Measurements from ENCODE around the gene HNRNPCL4. TPM values are rescaled to one million over a fixed set of nuclear protein-coding genes. Genes with fewer than 3 reads are reported as not detected.
"Not testable (repeated sequence)": the region's sequence is repeated elsewhere in the genome, so short reads cannot be mapped to it uniquely, and the experiment has no call there.

Gene HNRNPCL4
- polyA plus RNA-seq (ENCODE audit: low read depth in 6 of 6) = not detected

- not testable (repeated sequence) for DNase-seq; H3K4me3 Mint-ChIP-seq; H3K27me3 Mint-ChIP-seq; H3K27ac Mint-ChIP-seq; ATAC-seq (ENCODE audit: low read depth in 2 of 2); H3K9me3 Mint-ChIP-seq; H3K4me1 Mint-ChIP-seq; H3K36me3 Mint-ChIP-seq
Observed at GRCh38 chr1:13165531-13165930, at the start of gene HNRNPCL4. Gene HNRNPCL4 (minus strand): TSS chr1:13165631. CDS start chr1:13165467, 164 bp downstream.

GRCh38 chr1:13208712-13209111 lies 43.3 kb upstream of the HNRNPCL4 start:
- not testable (repeated sequence) for H3K27ac Mint-ChIP-seq; H3K9me3 Mint-ChIP-seq; H3K36me3 Mint-ChIP-seq; DNase-seq; ATAC-seq (ENCODE audit: low read depth in 2 of 2); H3K27me3 Mint-ChIP-seq; H3K4me3 Mint-ChIP-seq; H3K4me1 Mint-ChIP-seq

- H3K36me3 Mint-ChIP-seq; DNase-seq; H3K27me3 Mint-ChIP-seq; H3K9me3 Mint-ChIP-seq; H3K4me1 Mint-ChIP-seq; H3K27ac Mint-ChIP-seq; H3K4me3 Mint-ChIP-seq; ATAC-seq (ENCODE audit: low read depth in 2 of 2): not testable (repeated sequence)
Observed at GRCh38 chr1:13201309-13201708, 35.9 kb upstream of the HNRNPCL4 start, which contains the start of gene PRAMEF13. Gene PRAMEF13 (minus strand): TSS chr1:13201409. CDS start chr1:13199589, 1,820 bp downstream.

- not testable (repeated sequence) for H3K4me1 Mint-ChIP-seq; H3K4me3 Mint-ChIP-seq; H3K36me3 Mint-ChIP-seq; H3K27ac Mint-ChIP-seq; ATAC-seq (ENCODE audit: low read depth in 2 of 2); H3K27me3 Mint-ChIP-seq; H3K9me3 Mint-ChIP-seq; DNase-seq
Observed at GRCh38 chr1:13171548-13171947, 6.1 kb upstream of the HNRNPCL4 start, which contains the start of gene PRAMEF9. Gene PRAMEF9 (plus strand): TSS chr1:13171848. CDS start chr1:13175281, 3,433 bp downstream.

- not testable (repeated sequence) for H3K36me3 Mint-ChIP-seq; H3K27ac Mint-ChIP-seq; H3K27me3 Mint-ChIP-seq; DNase-seq; H3K4me3 Mint-ChIP-seq; H3K4me1 Mint-ChIP-seq; ATAC-seq (ENCODE audit: low read depth in 2 of 2); H3K9me3 Mint-ChIP-seq
Observed at GRCh38 chr1:13155909-13156308, 9.5 kb downstream of the HNRNPCL4 start, which contains the start of gene PRAMEF26. Gene PRAMEF26 (minus strand): TSS chr1:13156009. CDS start chr1:13153095, 2,914 bp downstream.

GRCh38 chr1:13116754-13117153 lies 48.7 kb downstream of the HNRNPCL4 start, which contains the start of gene HNRNPCL2:
Gene HNRNPCL2 (minus strand): TSS chr1:13116854. CDS start chr1:13116400, 454 bp downstream.
- H3K4me1 Mint-ChIP-seq; H3K36me3 Mint-ChIP-seq; H3K27ac Mint-ChIP-seq; DNase-seq; ATAC-seq (ENCODE audit: low read depth in 2 of 2); H3K27me3 Mint-ChIP-seq; H3K9me3 Mint-ChIP-seq; H3K4me3 Mint-ChIP-seq: not testable (repeated sequence)

Other genes starting within 250 kb of the HNRNPCL4 start
- gene PRAMEF7, start 249.0 kb downstream of the HNRNPCL4 start, polyA plus RNA-seq (ENCODE audit: low read depth in 6 of 6) = not detected
- not detected for gene PRAMEF6, start 218.1 kb downstream of the HNRNPCL4 start, polyA plus RNA-seq (ENCODE audit: low read depth in 6 of 6)
- gene PRAMEF27, start 109.1 kb downstream of the HNRNPCL4 start, polyA plus RNA-seq (ENCODE audit: low read depth in 6 of 6) = not detected
- not detected for gene HNRNPCL3, start 104.9 kb downstream of the HNRNPCL4 start, polyA plus RNA-seq (ENCODE audit: low read depth in 6 of 6)
- gene PRAMEF25, start 94.9 kb downstream of the HNRNPCL4 start, polyA plus RNA-seq (ENCODE audit: low read depth in 6 of 6) = not detected
- gene HNRNPCL2, start 48.8 kb downstream of the HNRNPCL4 start, polyA plus RNA-seq (ENCODE audit: low read depth in 6 of 6) = not detected
- not detected for gene PRAMEF26, start 9.6 kb downstream of the HNRNPCL4 start, polyA plus RNA-seq (ENCODE audit: low read depth in 6 of 6)
- gene PRAMEF9, start 6.2 kb upstream of the HNRNPCL4 start, polyA plus RNA-seq (ENCODE audit: low read depth in 6 of 6) = not detected
- gene PRAMEF13, start 35.8 kb upstream of the HNRNPCL4 start, polyA plus RNA-seq (ENCODE audit: low read depth in 6 of 6) = not detected
- not detected for gene PRAMEF18, start 60.5 kb upstream of the HNRNPCL4 start, polyA plus RNA-seq (ENCODE audit: low read depth in 6 of 6)
- gene PRAMEF5, start 88.6 kb upstream of the HNRNPCL4 start, polyA plus RNA-seq (ENCODE audit: low read depth in 6 of 6) = not detected
- gene PRAMEF8, start 119.5 kb upstream of the HNRNPCL4 start, polyA plus RNA-seq (ENCODE audit: low read depth in 6 of 6) = not detected
- gene PRAMEF33, start 137.9 kb upstream of the HNRNPCL4 start, polyA plus RNA-seq (ENCODE audit: low read depth in 6 of 6) = not detected
- not detected for gene PRAMEF15, start 149.9 kb upstream of the HNRNPCL4 start, polyA plus RNA-seq (ENCODE audit: low read depth in 6 of 6)
- not detected for gene PRAMEF14, start 181.5 kb upstream of the HNRNPCL4 start, polyA plus RNA-seq (ENCODE audit: low read depth in 6 of 6)
- gene PRAMEF19, start 206.3 kb upstream of the HNRNPCL4 start, polyA plus RNA-seq (ENCODE audit: low read depth in 6 of 6) = not detected
- not detected for gene PRAMEF17, start 224.0 kb upstream of the HNRNPCL4 start, polyA plus RNA-seq (ENCODE audit: low read depth in 6 of 6)
- not detected for gene PRAMEF20, start 244.8 kb upstream of the HNRNPCL4 start, polyA plus RNA-seq (ENCODE audit: low read depth in 6 of 6)

Data from naive B cell (primary cell).